Caki2 (cell line): ENCODE results near the gene DAPK3. TPM values are rescaled to one million over a fixed set of nuclear protein-coding genes. Genes with fewer than 3 reads are reported as not detected.

Experiments
- total RNA-seq: library from RNA; depleted of rRNA; stranded (reverse); fragments of >200 nt; shearing (Covaris generic); gene quantifications from 2 replicates; pipeline ENCODE4 v1.2.3, GENCODE V29; 2014; ENCODE audit warnings: low replicate concordance; rRNA removed

Gene DAPK3
- total RNA-seq, 1 experiment from 2014 or later: 105 TPM

Other genes with a start within 250 kb of the DAPK3 start
- 26.1 and 29.0 TPM in 2 replicates for gene APBA3, start 209.4 kb downstream of the DAPK3 start, total RNA-seq
- 15.6 and 26.7 TPM in 2 replicates for gene MRPL54, start 208.4 kb downstream of the DAPK3 start, total RNA-seq
- not detected in 2 replicates for gene RAX2, start 198.9 kb downstream of the DAPK3 start, total RNA-seq
- gene MATK, start 184.7 kb downstream of the DAPK3 start, total RNA-seq: not detected in 2 replicates
- not detected in 2 replicates for gene ZFR2, start 102.1 kb downstream of the DAPK3 start, total RNA-seq
- gene ATCAY, start 90.4 kb downstream of the DAPK3 start, total RNA-seq: not detected in 2 replicates
- gene NMRK2, start 38.0 kb downstream of the DAPK3 start, total RNA-seq: not detected in 2 replicates
- gene EEF2, start 14.4 kb upstream of the DAPK3 start, total RNA-seq: 2,780 and 2,952 TPM in 2 replicates
- gene PIAS4, start 36.6 kb upstream of the DAPK3 start, total RNA-seq: 18.2 and 18.4 TPM in 2 replicates
- 12.7 and 19.6 TPM in 2 replicates for gene ZBTB7A, start 95.8 kb upstream of the DAPK3 start, total RNA-seq
- gene MAP2K2, start 153.0 kb upstream of the DAPK3 start, total RNA-seq: 318 and 353 TPM in 2 replicates
- not detected in 2 replicates for gene CREB3L3, start 182.5 kb upstream of the DAPK3 start, total RNA-seq
- gene SIRT6, start 211.5 kb upstream of the DAPK3 start, total RNA-seq: 27.2 and 28.8 TPM in 2 replicates
- 0.64 and 1.9 TPM in 2 replicates for gene ANKRD24, start 211.6 kb upstream of the DAPK3 start, total RNA-seq